ENCODE data around the gene RMC1. TPM values are rescaled to one million over a fixed set of nuclear protein-coding genes. Genes with fewer than 3 reads are reported as not detected.

The RMC1 gene
- total and polyA plus RNA-seq, 11 donors: 12.2 to 27.8 (median 17.5) TPM

GRCh38 chr18:23468753-23469459 is 34.4 kb upstream of the RMC1 start:
- TF ChIP-seq POLR2A (IDR thresholded peaks at IDR 0.05): no peak
- TF ChIP-seq CTCF (IDR thresholded peaks at IDR 0.05): no peak
- Histone ChIP-seq H3K9me3 (no peaks in the 10 kb centered on the region), H3K4me3 (no peak overlapping the region), H3K27ac (no peak overlapping the region), H3K27me3 (no peaks in the 10 kb centered on the region), H3K4me1 (no peaks in the 10 kb centered on the region), H3K36me3 (peaks cover 0 to 100% (median 98%) of the 10 kb centered on the region in 9 donors)
- ATAC-seq (peak in 1 of 4 donors; percentile 28), DNase-seq (no peak)
- WGBS, 4 donors: 66 to 79% (median 72%) methylated on average over 3 of the region's 3 CpGs
- intact Hi-C loops (cut with DNase I): no loop called here

GRCh38 chr18:23470620-23471387 is 32.5 kb upstream of the RMC1 start:
- intact Hi-C loops (cut with DNase I): no loop called here
- H3K27me3 ChIP-seq: no peaks in the 10 kb centered on the region
- no peaks in the 10 kb centered on the region for H3K9me3 ChIP-seq
- DNase-seq (no peak), ATAC-seq (no peak)
- TF ChIP-seq CTCF (IDR thresholded peaks at IDR 0.05) (no peak), POLR2A (IDR thresholded peaks at IDR 0.05) (no peak)
- H3K4me3 ChIP-seq: no peak overlapping the region
- peaks cover 0 to 100% (median 98%) of the 10 kb centered on the region in 9 donors for H3K36me3 ChIP-seq
- no peak overlapping the region for H3K27ac ChIP-seq
- WGBS, 4 donors: 92 to 99% (median 97%) methylated on average over 2 of the region's 2 CpGs
- no peaks in the 10 kb centered on the region for H3K4me1 ChIP-seq

- H3K9me3 ChIP-seq: no peaks in the 10 kb centered on the region
- H3K27ac ChIP-seq: no peak overlapping the region
- H3K27me3 ChIP-seq: no peaks in the 10 kb centered on the region
- no peaks in the 10 kb centered on the region for H3K4me1 ChIP-seq
- TF ChIP-seq CTCF (IDR thresholded peaks at IDR 0.05): no peak
- no peak for TF ChIP-seq POLR2A (IDR thresholded peaks at IDR 0.05)
- H3K4me3 ChIP-seq: no peak overlapping the region
- H3K36me3 ChIP-seq: peaks cover 0 to 100% (median 98%) of the 10 kb centered on the region in 9 donors
- DNase-seq (no peak), ATAC-seq (no peak)
- WGBS, 4 donors: 90 to 95% (median 93%) methylated on average over 6 of the region's 6 CpGs
- intact Hi-C loops (cut with DNase I): no loop called here
Measured at GRCh38 chr18:23471486-23471885, 31.8 kb upstream of the RMC1 start.

GRCh38 chr18:23479829-23480505 is 23.3 kb upstream of the RMC1 start:
- 80 to 84% (median 82%) methylated on average over 3 of the region's 3 CpGs for WGBS, 4 donors

More at GRCh38 chr18:23479829-23480505, 23.3 kb upstream of the RMC1 start:
- ATAC-seq (peak in 1 of 4 donors; percentile 36), DNase-seq (no peak)
- Histone ChIP-seq H3K27ac (no peak overlapping the region), H3K4me3 (no peak overlapping the region), H3K36me3 (peaks cover 0 to 90% (median 85%) of the 10 kb centered on the region in 9 donors), H3K4me1 (peaks cover 0 to 9% (median 0%) of the 10 kb centered on the region in 12 donors), H3K27me3 (no peaks in the 10 kb centered on the region), H3K9me3 (no peaks in the 10 kb centered on the region)
- TF ChIP-seq CTCF (IDR thresholded peaks at IDR 0.05): no peak
- intact Hi-C loops (cut with DNase I): loop anchor here in 1 of 10 donors (5.0 kb wide), 1 partner anchor 62 kb away; no protein-coding TSS in a partner anchor

Data from heart left ventricle (tissue), 16 donors.